Measurements from ENCODE around the gene MINAR2.

Gene MINAR2

DNA sequence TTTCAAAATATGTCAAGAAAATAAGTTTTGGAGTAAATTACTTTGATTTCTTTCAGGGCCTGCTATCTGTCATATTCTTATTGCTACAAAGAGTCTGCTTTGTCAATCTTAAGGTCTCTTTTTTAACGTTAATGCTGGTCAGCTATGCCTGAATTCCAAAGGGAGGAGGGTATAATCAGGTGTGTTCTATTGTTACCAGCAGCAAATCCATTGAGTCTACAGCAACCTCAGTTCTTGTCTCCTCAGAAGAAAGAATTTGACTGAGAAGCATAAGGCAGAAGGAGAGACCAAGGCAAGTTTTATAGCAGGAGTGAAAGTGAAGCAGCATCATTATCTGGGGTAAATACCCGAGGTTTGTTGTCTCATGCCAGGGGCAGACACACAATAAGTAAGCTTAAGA, 23.7 kb upstream of the MINAR2 start:
- H3K4me3 ChIP-seq (ENCODE audit: low read depth, low read length): no peak overlapping the region
- no peak for DNase-seq (ENCODE audit: low read depth)

DNA sequence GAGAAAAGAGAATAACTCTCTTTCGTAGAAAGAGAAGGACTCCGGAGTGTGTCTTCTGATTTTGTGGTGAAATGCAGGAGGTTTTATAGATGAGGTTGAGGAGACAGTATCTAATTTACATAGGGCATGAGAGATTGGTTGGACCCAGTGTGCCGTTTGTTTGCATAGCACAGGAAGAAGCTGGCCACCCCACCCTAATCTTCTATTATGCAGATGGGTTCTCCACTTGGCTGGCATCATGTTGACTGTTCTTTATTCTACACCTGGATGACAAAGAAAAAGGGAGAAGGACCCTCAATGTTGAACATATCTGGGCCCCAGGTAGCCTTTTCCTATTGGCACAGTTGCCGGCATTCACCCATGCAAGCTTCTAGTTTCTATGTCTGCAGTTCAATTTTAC, 23.2 kb upstream of the MINAR2 start:
- no peak for DNase-seq (ENCODE audit: low read depth)
- H3K4me3 ChIP-seq (ENCODE audit: low read depth, low read length): no peak overlapping the region
- TF ChIP-seq, protein P1, sequence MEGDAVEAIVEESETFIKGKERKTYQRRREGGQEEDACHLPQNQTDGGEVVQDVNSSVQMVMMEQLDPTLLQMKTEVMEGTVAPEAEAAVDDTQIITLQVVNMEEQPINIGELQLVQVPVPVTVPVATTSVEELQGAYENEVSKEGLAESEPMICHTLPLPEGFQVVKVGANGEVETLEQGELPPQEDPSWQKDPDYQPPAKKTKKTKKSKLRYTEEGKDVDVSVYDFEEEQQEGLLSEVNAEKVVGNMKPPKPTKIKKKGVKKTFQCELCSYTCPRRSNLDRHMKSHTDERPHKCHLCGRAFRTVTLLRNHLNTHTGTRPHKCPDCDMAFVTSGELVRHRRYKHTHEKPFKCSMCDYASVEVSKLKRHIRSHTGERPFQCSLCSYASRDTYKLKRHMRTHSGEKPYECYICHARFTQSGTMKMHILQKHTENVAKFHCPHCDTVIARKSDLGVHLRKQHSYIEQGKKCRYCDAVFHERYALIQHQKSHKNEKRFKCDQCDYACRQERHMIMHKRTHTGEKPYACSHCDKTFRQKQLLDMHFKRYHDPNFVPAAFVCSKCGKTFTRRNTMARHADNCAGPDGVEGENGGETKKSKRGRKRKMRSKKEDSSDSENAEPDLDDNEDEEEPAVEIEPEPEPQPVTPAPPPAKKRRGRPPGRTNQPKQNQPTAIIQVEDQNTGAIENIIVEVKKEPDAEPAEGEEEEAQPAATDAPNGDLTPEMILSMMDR (IDR thresholded peaks at IDR 0.05; ENCODE audit: control insufficient read depth, extremely low read depth, insufficient read depth): no peak

More for the DNA sequence above, 23.7 kb upstream of the MINAR2 start:
- TF ChIP-seq, protein P1 (IDR thresholded peaks at IDR 0.05; ENCODE audit: control insufficient read depth, extremely low read depth, insufficient read depth): no peak

DNA sequence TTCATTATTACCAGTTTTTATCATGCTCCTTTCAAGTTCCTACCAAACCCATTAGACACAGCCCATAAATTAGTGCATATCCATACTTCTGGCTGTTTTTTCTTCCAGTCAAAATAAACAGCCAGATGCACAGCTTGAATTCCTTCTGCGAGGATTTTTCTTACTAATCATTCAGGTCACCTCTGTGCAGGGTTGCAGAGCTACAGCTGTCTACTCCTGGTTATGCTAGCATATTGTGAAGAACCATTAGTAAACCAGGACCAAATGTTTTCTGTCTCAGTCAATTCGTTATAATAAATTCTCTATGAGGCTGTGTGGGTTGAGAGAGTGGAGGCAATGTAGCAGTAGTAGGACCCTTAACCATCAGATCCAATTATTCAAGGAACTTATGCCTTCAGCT, 8.1 kb upstream of the MINAR2 start:
- H3K4me3 ChIP-seq (ENCODE audit: low read depth, low read length): no peak overlapping the region
- DNase-seq (ENCODE audit: low read depth): no peak
- TF ChIP-seq, protein P1 (IDR thresholded peaks at IDR 0.05; ENCODE audit: control insufficient read depth, extremely low read depth, insufficient read depth): no peak

DNA sequence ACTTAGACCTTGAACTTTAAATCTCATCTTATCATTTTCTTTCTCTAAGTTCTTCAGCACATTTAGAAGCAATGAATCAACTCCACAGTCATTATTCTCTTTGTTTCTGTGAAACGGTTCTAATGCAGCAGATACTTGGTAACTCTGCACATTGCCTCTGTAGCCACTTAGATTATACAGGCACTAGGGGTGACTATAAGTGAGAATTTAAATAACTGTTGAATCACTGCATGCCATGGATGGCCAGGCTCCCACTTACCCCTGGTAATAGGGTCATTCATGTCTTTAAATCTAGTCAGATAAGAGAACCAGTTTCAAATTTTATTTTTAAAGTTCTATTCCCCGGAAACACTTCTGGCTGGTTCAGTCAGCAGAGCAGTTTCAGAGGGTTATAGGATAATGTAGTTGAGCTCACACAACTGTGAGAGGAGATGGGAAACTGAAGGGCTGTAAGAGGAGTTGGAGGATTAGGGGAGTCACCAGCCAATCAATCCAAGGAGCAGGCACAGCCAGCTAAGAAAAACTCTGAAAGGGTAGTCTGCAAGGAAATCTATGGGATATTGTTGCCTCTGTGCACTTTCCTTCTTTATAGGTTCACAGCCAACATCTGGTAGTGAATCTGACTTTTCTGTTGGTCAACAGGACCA, 4.2 kb upstream of the MINAR2 start:
- H3K4me3 ChIP-seq (ENCODE audit: low read depth, low read length): no peak overlapping the region
- DNase-seq (ENCODE audit: low read depth): no peak
- TF ChIP-seq, protein P1 (IDR thresholded peaks at IDR 0.05; ENCODE audit: control insufficient read depth, extremely low read depth, insufficient read depth): no peak

DNA sequence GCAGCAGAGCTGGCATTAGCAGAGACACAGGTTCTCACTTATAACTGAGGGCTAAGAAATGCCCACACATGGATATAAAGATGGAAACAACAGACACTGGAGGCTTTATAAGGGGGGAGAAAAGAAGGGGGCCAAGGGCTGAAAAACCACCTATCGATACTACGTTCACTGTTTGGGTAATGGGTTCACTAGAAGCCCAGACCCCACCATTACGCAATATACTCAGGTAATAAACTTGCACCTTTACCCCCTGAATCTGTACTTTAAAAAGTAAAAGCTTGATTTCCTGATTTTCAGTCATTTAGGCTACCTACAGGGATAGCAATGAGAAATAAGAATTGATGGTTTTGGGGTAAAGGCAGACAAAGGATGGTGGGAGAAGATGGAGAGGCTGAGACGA, 1.9 kb upstream of the MINAR2 start:
- TF ChIP-seq, protein P1 (IDR thresholded peaks at IDR 0.05; ENCODE audit: control insufficient read depth, extremely low read depth, insufficient read depth): no peak
- H3K4me3 ChIP-seq (ENCODE audit: low read depth, low read length): no peak overlapping the region
- DNase-seq (ENCODE audit: low read depth): no peak

DNA sequence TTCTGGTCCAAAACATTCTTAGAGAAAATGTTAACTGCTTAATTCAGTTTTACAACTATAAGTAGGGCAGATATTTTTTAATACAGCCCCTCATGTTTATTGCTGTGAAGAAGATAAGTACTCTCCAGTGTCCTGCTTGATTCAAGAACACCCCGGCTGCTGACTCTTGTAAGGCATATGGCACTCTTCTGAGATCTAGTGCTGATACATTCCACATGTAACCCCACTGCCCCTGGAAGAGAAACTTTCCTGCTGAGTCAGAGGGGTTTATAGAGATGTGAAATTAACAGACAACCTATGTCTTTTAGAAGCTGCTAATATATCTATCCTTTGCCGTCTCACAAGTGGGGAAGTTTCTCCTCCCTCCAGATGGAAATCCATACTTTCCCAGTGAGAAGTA, 1.0 kb upstream of the MINAR2 start:
- TF ChIP-seq, protein P1 (IDR thresholded peaks at IDR 0.05; ENCODE audit: control insufficient read depth, extremely low read depth, insufficient read depth): no peak
- no peak for DNase-seq (ENCODE audit: low read depth)
- no peak overlapping the region for H3K4me3 ChIP-seq (ENCODE audit: low read depth, low read length)

Measured in LNCaP clone FGC (cell line).